HepG2 (cell line): ENCODE data around the gene KIZ. TPM values are rescaled to one million over a fixed set of nuclear protein-coding genes. Genes with fewer than 3 reads are reported as not detected.

ENCODE experiments used
- AGO1 ChIP-seq: fragments of 200-400 bp; formaldehyde crosslinking; IDR thresholded peaks from 2 replicates; pipeline ENCODE4 v1.6.1; 2017; ENCODE audit warnings: mild to moderate bottlenecking, low read depth, low read length, moderate library complexity; ENCODE audit not compliant: poor library complexity, severe bottlenecking
- EEA1 ChIP-seq: sonication (generic); formaldehyde crosslinking; IDR thresholded peaks from 2 replicates; pipeline ENCODE4 v1.5.1; 2020; ENCODE audit warnings: mild to moderate bottlenecking, missing genetic modification reagents, borderline replicate concordance
- IKZF1 ChIP-seq: fragments of 450-650 bp; IDR thresholded peaks from 2 replicates; pipeline ENCODE4 v1.7.1; 2016
- IKZF5 ChIP-seq: IDR thresholded peaks from 2 replicates; pipeline ENCODE4 v1.6.1; 2018; ENCODE audit warnings: missing genetic modification reagents, mild to moderate bottlenecking, missing compliant biosample characterization
- MAFF ChIP-seq: IDR thresholded peaks from 2 replicates; pipeline ENCODE4 v1.6.1; 2011; ENCODE audit warnings: low read depth, low read length, improper control_type of control experiment
- MATR3 ChIP-seq: sonication (generic); formaldehyde crosslinking; IDR thresholded peaks from 2 replicates; pipeline ENCODE4 v1.4.0; 2020; ENCODE audit warnings: missing genetic modification reagents
- MTERF4 ChIP-seq: sonication (generic); formaldehyde crosslinking; IDR thresholded peaks from 2 replicates; pipeline ENCODE4 v1.8.0; 2023; ENCODE audit warnings: mild to moderate bottlenecking, missing genetic modification reagents
- POGZ ChIP-seq: sonication (generic); formaldehyde crosslinking; IDR thresholded peaks from 2 replicates; pipeline ENCODE4 v1.4.0; 2020; ENCODE audit warnings: mild to moderate bottlenecking, missing genetic modification reagents
- RFX1 ChIP-seq: fragments of 450-650 bp; IDR thresholded peaks from 2 replicates; pipeline ENCODE4 v1.6.1; 2017
- SATB2 ChIP-seq: sonication (generic); formaldehyde crosslinking; IDR thresholded peaks from 2 replicates; pipeline ENCODE4 v1.5.0; 2020; ENCODE audit warnings: missing genetic modification reagents
- TOE1 ChIP-seq: sonication (generic); formaldehyde crosslinking; IDR thresholded peaks from 2 replicates; pipeline ENCODE4 v1.4.0; 2020; ENCODE audit warnings: mild to moderate bottlenecking, missing genetic modification reagents
- ZFP36L2 ChIP-seq: sonication (generic); formaldehyde crosslinking; IDR thresholded peaks from 2 replicates; pipeline ENCODE4 v1.4.0; 2020; ENCODE audit warnings: missing genetic modification reagents
- ZFP37 ChIP-seq: sonication (generic); formaldehyde crosslinking; IDR thresholded peaks from 2 replicates; pipeline ENCODE4 v1.4.0; 2020; ENCODE audit warnings: missing genetic modification reagents, borderline replicate concordance
- ZNF136 ChIP-seq: sonication (generic); formaldehyde crosslinking; IDR thresholded peaks from 2 replicates; pipeline ENCODE4 v1.8.1; 2022; ENCODE audit warnings: low read depth, mild to moderate bottlenecking, moderate library complexity, missing genetic modification reagents
- ZNF143 ChIP-seq: sonication (generic); formaldehyde crosslinking; IDR thresholded peaks from 2 replicates; pipeline ENCODE4 v1.4.0; 2020; ENCODE audit warnings: missing genetic modification reagents
- ZNF17 ChIP-seq: sonication (generic); formaldehyde crosslinking; IDR thresholded peaks from 2 replicates; pipeline ENCODE4 v1.5.0; 2020; ENCODE audit warnings: mild to moderate bottlenecking, missing genetic modification reagents
- ZNF180 ChIP-seq: sonication (generic); formaldehyde crosslinking; IDR thresholded peaks from 2 replicates; pipeline ENCODE4 v1.4.0; 2020; ENCODE audit warnings: low read depth, missing genetic modification reagents, borderline replicate concordance
- ZNF335 ChIP-seq: sonication (generic); formaldehyde crosslinking; IDR thresholded peaks from 2 replicates; pipeline ENCODE4 v1.4.0; 2020; ENCODE audit warnings: missing genetic modification reagents
- ZNF367 ChIP-seq: sonication (generic); formaldehyde crosslinking; IDR thresholded peaks from 2 replicates; pipeline ENCODE4 v1.4.0; 2020; ENCODE audit warnings: missing genetic modification reagents, borderline replicate concordance
- ZNF451 ChIP-seq: sonication (generic); formaldehyde crosslinking; IDR thresholded peaks from 2 replicates; pipeline ENCODE4 v1.5.0; 2020; ENCODE audit warnings: mild to moderate bottlenecking, missing genetic modification reagents
- ZNF530 ChIP-seq: sonication (generic); formaldehyde crosslinking; IDR thresholded peaks from 2 replicates; pipeline ENCODE4 v1.5.0; 2020; ENCODE audit warnings: low read depth, mild to moderate bottlenecking, missing genetic modification reagents
- ZNF589 ChIP-seq: sonication (generic); formaldehyde crosslinking; conservative IDR thresholded peaks from 2 replicates; pipeline ENCODE4 v1.8.0; 2022; ENCODE audit warnings: mild to moderate bottlenecking, moderate library complexity, missing genetic modification reagents
- ZNF609 ChIP-seq: sonication (generic); formaldehyde crosslinking; IDR thresholded peaks from 2 replicates; pipeline ENCODE4 v1.4.0; 2020; ENCODE audit warnings: mild to moderate bottlenecking, missing genetic modification reagents, borderline replicate concordance
- ZUFSP ChIP-seq: sonication (generic); formaldehyde crosslinking; IDR thresholded peaks from 2 replicates; pipeline ENCODE4 v1.9.0; 2021; ENCODE audit warnings: missing genetic modification reagents, mild to moderate bottlenecking, borderline replicate concordance
- polyA plus RNA-seq, 8 experiments: library from polyadenylated mRNA; depleted of rRNA in 3 of 8; stranded (reverse) in 7 of 8; unstranded in 1 of 8; fragments of >200 nt; fragmentation: Illumina TruSeq in 4 of 8; extraction: Trizol in 4 of 8; gene quantifications; 2 replicates each; pipeline versions ENCODE4 v1.2.1 to v1.2.3, GENCODE V29; 2011 to 2016; ENCODE audit warnings: low read depth in 4 of 8, missing spikeins in 1 of 8, mixed read lengths in 1 of 8; ENCODE audit not compliant: insufficient read depth in 1 of 8
- total RNA-seq, 5 experiments: library from RNA; depleted of rRNA; stranded (reverse); fragments of >200 nt; fragmentation: Illumina TruSeq; extraction: Trizol; gene quantifications; 2 replicates each; pipeline ENCODE4 v1.2.3, GENCODE V29; 2016; ENCODE audit warnings: low read depth in 1 of 5

Gene KIZ
- total and polyA plus RNA-seq, 2 of the 13 experiments (the other 11 are each of a cell fraction or from before 2014, with no cell fraction given) = 46.3 to 114 TPM

GRCh38 chr20:21077809-21078345, 48.0 kb upstream of the KIZ start (continued):
- peak; percentile 70 for TF ChIP-seq ZNF609 (CRISPR knock-in tag)
- no peak for TF ChIP-seq EEA1
- TF ChIP-seq ZNF17 (CRISPR knock-in tag) = no peak
- 0 out of 2 replicates have a peak, but pooled peaks have one; percentile 19 for TF ChIP-seq MAFF
- no peak for TF ChIP-seq TOE1 (CRISPR knock-in tag)
- no peak for TF ChIP-seq MATR3 (CRISPR knock-in tag)
- no peak for TF ChIP-seq POGZ (CRISPR knock-in tag)
- no peak for TF ChIP-seq ZNF589 (CRISPR knock-in tag)
- TF ChIP-seq AGO1 = no peak
- TF ChIP-seq ZNF136 (CRISPR knock-in tag) = no peak
- TF ChIP-seq ZNF180 (CRISPR knock-in tag) = no peak
- TF ChIP-seq MTERF4 = no peak
- no peak for TF ChIP-seq ZNF530
- no peak for TF ChIP-seq ZFP37
- no peak for TF ChIP-seq SATB2
- no peak for TF ChIP-seq RFX1
- no peak for TF ChIP-seq ZNF367 (CRISPR knock-in tag)
- no peak for TF ChIP-seq ZNF143 (CRISPR knock-in tag)
- no peak for TF ChIP-seq ZUFSP
- TF ChIP-seq IKZF1 = no peak
- TF ChIP-seq ZNF451 (CRISPR knock-in tag) = no peak
- TF ChIP-seq ZNF335 (CRISPR knock-in tag) = no peak
- TF ChIP-seq IKZF5 (CRISPR knock-in tag) = no peak
- no peak for TF ChIP-seq ZFP36L2 (CRISPR knock-in tag)
